GM21526 (cell line): Measurements from ENCODE around the gene TREML4.
"Not testable (repeated sequence)": the region's sequence is repeated elsewhere in the genome, so short reads cannot be mapped to it uniquely, and the experiment has no call there.

Experiments
- ATAC-seq: cut with Tn5 transposase; IDR thresholded peaks from one replicate; pipeline ENCODE4 v1.9.1; 2021; ENCODE audit warnings: moderate library complexity; ENCODE audit not compliant: unreplicated experiment, low FRiP score

TREML4 gene

DNA sequence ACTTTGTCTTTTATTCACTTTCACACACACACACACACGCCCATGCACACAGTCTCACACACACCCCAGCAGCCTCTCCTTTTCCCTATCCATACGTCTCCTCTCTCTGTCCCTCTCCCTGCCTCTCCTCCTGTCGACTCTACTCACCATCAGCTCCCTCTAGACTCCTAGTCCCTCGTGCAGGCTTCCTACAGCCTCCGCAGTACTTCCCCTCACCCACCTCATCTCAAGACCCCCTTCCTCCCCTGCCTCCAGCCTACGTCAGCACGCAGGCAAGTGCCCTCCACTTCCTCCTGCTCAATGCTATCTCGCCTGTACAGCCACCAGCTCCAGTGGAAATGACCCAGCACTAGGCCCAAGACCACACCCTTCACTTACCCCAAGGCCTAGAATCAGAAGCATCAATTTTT lies 26.4 kb upstream of the TREML4 start:
- ATAC-seq = no peak

DNA sequence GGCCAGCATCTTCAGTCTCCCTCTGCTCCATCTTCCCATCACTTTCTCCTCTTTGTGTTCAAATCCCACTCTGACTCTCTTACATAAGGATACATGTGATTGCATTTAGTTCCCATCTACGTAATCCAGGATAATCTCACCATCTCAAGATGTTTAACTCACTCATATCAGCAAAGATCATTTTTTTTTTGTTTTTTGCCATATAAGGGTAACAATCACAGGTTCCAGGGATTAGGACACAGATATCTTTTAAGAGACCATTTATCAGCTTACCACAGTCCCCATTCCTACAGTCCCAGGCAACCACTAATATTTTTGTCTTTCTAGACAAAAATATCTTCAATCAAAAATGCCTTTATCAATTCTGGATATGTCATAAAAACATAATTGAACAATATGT lies 24.0 kb upstream of the TREML4 start:
- no peak for ATAC-seq

DNA sequence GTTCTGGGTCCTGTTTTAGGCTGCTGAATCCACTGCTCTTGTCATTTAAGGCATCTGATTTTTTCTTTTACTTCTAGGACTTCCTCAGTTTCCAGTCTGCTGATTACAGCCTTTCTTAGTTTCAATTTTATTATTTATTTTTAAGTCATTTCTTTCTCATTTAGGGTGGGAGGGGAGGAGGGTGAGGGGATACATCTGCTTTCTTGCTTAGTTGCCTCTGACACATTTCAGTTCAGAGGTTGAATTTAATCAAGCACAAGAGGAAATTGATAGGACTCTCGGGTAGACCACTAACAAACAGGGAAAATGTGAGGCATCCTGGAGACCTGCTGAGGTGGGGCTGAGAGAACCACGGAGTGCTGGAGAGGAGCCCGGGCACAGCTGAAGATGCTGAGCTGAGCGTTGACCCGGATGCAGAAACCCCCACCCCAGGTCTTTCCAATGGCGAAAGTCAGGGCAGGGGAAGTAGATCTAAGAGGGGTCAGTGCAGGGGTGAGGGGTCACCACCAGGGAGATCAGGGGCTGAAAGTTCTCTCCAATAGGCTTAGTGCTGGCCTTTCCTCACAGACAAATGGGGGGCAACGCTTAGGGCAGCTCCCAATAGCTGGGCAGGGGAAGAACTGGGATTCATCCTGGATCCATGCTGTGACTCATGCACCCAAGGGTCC lies 19.6 kb upstream of the TREML4 start:
- no peak for ATAC-seq

DNA sequence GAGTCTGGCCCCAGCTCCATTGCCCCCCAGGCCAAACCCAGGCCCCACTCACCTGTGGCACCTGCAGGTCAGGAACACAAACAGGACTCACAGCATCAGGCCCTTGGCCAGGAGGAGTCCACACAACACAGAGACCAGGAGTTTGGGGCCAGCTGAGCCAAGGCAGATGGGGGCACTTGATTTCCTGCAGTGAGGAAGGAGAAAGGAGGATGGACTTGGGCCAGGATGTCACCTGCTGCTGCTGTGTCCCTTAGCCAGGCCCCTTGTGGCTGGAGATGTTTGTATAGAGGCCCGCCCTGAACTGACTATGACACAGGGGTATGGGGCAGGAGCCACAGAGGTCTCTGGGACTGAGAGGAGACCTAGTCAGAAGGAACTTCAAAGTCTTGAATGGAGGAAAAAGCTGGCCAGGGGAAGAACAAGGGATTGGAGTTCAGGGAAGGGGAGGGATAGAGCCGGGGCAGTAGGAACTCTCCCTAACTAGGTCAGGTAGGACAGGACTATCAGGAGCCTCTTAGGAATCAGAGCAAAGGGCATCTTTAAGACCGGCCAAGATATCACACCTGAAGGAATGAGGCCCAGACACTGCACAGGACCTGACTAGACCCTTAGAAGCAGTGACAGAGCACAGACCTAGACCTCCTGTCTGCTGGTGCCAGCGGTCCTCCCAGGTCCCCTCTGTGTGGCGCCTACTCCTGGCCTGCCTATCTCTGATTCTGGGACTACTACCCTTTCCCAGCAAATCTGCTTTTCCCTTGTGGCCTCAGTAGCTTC lies 18.4 kb upstream of the TREML4 start:
- ATAC-seq = no peak

DNA sequence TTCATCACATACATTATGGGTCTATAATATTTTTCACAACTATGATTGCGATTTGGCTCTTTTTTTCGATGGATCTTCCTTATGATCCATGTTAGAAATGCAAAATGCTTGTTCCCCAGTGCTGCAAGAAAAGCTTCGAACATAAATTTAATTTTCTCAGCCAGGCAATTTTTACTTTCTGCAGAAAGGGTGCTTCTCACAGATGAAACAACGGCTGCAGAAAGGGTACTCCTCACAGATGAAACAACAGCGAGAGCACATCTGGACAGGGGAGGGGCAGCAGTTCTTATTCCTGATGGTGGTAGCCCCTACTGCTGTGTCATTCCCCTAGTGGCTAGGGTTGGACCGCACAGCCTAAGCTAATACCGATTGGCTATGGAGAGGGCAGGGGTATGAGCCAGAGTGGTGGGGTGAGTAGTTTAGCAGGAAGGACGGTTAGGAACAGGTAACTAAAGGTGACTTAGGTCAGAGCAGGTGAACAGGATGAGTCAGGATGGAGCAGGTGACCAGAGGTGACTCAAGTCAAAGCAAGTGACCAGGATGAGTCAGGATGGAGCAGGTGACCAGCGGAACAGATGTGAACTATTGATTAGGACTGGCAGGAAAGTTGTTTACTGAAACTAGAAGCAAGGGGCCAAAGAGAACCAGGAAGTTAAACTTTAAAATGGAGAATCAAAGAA lies 13.4 kb upstream of the TREML4 start:
- no peak for ATAC-seq

DNA sequence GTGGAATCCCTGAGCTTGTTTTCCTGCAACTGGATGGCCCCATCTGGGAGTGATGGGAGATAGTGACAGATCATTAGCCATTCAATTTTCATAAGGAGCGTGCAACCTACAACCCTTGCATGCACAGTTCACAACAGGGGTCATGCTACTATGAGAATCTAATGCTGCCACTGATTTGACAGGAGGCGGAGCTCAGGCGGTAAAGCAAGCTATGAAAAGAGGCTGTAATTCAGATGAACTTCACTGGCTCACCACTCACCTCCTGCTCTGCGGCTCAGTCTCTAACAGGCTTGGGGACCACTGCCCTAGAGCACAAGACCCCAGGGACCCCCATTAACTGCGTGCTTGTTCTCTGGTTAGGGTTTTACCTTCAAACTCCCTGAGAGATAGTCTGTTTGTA lies 12.4 kb upstream of the TREML4 start:
- no peak for ATAC-seq

DNA sequence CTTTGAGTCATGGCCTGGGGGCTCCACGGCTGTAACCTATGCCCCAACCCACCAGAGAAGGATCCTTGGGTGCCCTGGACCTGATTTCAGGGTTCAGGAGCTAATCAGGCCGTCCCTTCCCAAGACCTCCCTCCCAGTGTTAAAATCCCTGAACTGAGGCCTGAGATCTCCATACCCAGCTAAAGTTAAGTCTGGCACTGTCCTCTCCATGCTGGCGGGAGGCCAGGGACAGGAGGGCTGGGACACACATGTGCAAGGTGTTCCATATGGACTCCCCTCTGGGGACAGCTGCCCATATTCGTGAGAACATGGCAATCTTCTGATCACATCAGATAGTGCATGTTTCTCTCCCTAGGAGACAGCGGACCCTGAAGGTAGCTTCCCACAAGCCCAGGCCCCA lies 11.5 kb upstream of the TREML4 start:
- no peak for ATAC-seq

DNA sequence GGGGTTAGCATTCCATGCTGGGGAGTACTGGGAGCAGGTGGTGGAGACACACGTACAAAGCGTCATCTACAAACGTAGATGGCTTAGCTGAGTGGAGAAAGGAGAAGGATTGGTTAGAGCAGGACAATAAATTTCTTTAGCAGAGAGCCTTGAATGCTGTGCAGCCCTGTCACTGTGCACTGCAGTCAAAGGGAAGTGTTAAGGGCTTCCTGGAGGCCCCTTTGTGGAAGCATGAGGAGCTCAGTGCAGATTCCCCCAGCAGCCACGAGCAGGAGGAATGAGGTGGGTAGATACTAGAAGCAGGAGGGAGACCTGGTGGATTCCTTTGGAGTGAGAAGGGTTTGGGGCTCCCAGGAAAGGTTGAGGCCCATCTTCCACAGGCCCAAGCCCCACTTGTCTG lies 6.1 kb upstream of the TREML4 start:
- ATAC-seq = no peak

DNA sequence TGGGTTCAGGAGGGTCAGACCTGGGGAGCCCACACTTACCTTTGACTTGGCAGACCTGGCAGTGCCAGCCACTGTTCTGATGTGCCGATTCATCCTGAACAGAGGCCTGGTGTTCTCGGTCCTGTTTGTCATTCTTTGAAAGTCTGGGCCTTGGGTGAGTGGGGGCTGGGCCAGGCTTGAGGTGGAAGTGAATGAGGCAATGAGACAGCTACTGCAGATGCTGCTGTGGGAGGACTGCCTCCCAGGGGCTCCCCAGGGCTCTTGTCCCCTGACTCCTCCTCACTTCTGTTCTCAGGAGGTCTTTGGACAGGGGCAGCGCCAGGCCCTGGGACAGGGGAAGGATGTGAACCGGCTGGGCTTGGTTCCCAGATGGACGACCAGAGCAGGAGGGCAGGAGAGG lies 5.6 kb upstream of the TREML4 start:
- no peak for ATAC-seq

DNA sequence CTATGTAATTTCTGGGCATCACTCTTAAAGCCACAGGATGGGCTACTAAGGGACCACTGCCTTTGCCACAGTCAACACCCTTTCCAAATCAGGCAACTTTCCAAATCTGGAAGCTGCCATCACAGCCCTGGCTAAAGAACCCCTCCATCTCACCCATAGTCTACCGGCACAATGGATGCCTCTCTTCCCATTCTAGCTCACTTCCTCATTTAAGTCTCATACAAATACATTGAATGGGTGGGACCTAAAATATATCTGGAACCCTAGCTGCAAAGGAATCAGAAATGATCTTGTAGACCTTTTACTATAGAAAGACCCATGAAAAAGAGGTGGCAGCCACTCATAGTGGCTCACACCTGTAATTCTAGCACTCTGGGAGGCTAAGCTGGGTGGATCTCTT lies 3.3 kb upstream of the TREML4 start:
- no peak for ATAC-seq

DNA sequence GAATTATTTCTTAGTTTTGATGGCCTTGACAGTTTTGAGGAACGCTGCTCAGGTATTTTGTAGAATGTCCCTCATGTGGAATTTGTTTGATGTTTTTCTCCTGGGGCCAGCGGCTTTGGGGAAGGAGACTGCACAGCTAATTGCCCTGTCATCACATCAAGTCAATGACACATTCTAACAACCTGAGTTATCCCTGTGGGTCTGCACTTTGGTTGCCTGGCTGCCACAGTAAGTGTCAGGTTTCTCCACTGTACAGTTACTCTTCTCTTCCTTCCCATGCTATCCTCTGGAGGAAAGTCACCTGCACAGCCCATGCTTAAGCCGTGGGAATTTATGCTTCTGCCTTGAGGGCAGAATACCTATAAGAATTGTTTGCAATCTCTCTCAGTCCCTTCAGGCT lies 1.4 kb upstream of the TREML4 start:
- no peak for ATAC-seq

DNA sequence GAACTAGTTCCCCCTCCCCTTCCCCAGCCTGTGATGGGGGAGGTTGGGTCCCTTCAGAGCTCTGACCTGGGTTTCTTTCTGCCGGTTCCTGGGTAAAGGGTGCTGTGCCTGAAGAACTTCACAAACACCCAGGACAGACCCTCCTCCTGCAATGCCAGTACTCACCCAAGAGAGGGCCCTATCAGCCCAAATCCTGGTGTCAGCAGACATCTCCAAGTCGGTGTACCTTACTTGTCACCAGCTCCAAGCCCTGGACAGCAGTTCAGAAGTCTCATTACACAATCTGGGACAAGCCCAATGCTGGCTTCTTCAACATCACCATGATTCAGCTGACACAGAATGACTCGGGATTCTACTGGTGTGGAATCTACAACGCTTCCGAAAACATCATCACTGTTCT lies 467 bp downstream of the TREML4 start:
- ATAC-seq = no peak

DNA sequence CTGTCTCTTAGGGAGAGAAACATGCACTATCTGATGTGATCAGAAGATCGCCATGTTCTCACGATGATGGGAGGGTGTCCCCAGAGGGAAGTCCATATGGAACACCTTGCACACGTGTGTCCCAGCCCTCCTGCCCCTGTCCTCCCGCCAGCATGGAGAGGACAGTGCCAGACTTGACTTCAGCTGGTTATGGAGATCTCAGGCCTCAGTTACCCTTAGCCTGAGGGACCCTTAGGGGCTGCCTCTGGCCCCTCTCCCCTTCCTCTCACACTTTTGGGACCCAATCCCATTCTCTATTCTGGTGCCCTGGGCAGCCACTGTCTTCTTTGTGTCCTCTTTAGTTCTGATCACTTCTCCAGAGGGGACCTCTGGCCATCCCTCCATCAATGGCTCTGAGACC lies 1.6 kb downstream of the TREML4 start:
- no peak for ATAC-seq

DNA sequence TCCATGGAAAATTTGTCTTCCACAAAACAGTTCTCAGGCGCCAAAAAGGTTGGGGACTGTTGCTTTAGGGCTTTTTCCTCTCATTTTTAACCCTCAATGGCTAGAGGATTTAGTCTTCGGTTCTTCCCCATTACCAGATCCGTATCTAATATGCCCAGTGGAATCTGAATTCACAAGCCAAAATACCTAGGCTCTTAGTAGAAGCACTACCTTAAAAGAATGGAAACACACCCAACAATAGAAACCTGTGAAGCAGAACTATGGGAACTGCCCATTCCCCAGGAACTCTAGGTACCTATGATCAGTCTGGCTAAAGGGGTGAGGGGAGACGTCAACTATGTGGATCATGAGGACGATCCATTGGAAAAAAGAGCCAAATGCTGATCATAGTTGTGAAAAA lies 3.1 kb downstream of the TREML4 start:
- ATAC-seq = no peak

DNA sequence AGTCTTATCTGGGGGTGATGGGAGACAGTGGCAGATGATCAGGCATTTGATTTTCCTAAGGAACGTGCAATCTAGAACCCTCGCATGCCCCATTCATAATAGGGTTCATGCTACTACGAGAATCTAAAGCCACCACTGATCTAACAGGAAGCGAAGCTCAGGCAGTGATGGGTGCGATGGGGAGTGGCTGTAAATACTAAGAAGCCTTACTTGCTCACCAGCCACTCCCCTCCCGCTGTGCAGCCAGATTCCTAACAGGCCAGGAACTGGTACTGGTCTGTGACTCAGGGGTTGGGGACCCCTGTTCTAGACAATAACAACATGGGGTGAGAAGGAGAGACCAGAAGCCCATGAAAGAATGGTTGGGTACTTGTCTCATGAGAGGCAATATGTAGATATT lies 4.5 kb downstream of the TREML4 start:
- ATAC-seq = no peak

DNA sequence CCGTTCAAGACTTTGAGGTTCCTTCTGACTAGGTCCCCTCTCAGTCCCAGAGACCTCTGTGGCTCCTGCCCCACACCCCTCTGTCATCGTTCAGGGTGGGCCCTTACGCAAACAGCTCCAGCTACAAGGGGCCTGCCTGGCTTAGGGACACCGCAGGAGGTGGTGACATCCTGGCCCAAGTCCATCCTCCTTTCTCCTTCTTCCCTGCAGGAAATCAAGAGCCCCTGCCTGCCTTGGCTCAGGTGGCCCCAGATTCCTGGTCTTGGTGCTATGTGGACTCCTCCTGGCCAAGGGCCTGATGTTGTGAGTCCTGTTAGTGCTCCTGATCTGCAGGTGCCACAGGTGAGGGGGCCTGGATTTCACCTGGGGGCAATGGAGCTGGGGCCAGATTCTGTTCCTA lies 8.1 kb downstream of the TREML4 start:
- no peak for ATAC-seq

DNA sequence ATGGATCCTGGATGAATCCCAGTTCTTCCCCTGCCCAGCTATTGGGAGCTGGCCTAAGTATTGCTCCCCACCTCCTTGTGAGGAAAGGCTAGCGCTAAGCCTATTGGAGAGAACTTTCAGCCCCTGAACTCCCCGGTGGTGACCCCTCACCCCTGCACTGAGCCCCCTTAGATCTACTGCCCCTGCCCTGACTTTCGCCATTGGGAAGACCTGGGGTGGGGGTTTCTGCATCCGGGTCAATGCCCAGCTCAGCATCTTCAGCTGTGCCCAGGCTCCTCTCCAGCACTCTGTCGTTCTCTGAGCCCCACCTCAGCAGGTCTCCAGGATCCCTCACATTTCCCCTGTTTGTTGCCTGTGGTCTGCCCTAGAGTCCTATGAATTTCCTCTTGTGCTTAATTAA lies 9.0 kb downstream of the TREML4 start:
- ATAC-seq = no peak

DNA sequence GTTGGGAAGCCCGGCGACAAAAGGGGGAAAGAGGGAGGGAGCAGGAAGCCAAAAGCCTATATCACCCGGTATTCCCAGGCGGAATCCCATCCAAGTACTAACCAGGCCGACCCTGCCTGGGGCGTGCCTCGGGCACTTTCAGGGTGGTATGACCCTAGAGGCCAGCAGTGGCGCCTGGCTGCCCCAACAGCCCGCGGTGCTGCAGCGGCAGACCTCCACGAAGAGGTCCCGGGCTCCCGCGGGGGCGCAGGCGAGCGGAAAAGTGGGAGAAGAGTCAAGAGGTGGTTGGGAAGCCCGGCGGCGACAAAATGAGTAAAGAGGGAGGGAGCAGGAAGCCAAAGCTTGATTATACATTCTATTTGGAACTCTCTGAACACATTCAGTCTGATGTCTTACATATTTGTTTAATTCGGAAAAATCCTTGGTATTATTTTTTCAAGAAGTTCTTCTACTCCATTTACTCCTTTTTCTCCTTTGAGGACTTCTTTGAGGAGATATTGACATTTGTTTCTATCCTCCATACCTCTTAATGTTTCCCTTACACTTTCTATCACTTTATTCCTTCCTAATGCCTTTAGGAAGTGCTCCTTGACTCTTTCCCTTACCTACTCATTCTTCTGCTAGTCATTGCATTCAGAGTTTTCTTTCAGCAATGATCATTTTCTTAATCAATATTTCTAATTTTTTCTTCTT lies 11.5 kb downstream of the TREML4 start:
- no peak for ATAC-seq

DNA sequence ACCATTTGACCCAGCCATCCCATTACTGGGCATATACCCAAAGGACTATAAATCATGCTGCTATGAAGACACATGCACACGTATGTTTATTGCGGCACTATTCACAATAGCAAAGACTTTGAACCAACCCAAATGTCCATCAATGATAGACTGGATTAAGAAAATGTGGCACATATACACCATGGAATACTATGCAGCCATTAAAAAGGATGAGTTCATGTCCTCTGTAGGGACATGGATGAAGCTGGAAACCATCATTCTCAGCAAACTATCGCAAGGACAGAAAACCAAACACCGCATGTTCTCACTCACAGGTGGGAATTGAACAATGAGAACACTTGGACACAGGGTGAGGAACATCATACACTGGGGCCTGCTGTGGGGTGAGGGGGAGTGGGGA lies 18.4 kb downstream of the TREML4 start:
- ATAC-seq = not testable (repeated sequence)

DNA sequence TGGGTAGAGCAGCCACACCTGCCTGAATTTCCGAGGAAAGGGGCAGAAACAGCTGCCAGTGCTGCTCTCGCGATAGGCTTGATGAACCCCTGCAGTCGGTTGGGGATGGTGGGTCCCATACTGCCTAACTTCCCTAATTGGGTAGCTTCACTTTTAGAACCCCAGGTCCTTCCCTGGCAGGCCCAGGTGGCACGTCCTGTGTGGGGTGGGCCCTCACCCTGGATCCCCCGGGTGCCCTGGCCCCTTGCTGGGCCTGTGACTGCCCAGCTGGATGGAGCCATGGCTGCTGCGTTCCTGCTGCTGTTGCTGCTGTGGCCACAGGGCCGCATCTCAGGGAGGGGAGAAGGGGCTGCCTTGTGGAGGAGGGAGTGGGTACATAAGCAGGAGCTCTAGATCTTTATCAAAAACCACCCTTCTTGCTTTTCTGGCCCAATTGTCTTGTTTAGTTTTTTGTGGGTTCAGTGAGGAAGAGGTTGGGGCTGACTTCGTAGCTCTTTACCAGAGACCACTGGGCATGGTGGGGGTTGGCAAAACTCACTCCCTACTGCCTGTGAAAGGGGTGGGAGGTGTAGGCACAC lies 19.2 kb downstream of the TREML4 start:
- ATAC-seq = no peak
